Esophagus muscularis mucosa (tissue), 4 donors: Measurements from ENCODE around the gene KLHL13. TPM values are rescaled to one million over a fixed set of nuclear protein-coding genes. Genes with fewer than 3 reads are reported as not detected.
"Not testable (repeated sequence)": the region's sequence is repeated elsewhere in the genome, so short reads cannot be mapped to it uniquely, and the experiment has no call there.

Source experiments
- DNase-seq: peaks from one replicate; pipeline ENCODE4 v3.0.0-alpha.2; 2017; ENCODE audit errors: extremely low spot score
- H3K27ac ChIP-seq, 4 donors: fragments of 200-600 bp; sonication (generic); replicated peaks in 1 of 4; 1 replicate in 3 of 4; 2 replicates in 1 of 4; pipeline ENCODE4 v1.5.1; 2016 to 2019; ENCODE audit warnings: mild to moderate bottlenecking in 1 of 4
- H3K27me3 ChIP-seq, 4 donors: fragments of 200-600 bp; sonication (generic); one replicate each; pipeline versions ENCODE4 v1.5.1 to v1.6.0; 2016 to 2019
- H3K36me3 ChIP-seq, 4 donors: fragments of 200-600 bp; sonication (generic); one replicate each; pipeline ENCODE4 v1.5.1; 2016 to 2019
- H3K4me1 ChIP-seq, 4 donors: fragments of 200-600 bp; sonication (generic); one replicate each; pipeline ENCODE4 v1.5.1; 2016 to 2019
- H3K4me3 ChIP-seq, 4 donors: fragments of 200-600 bp; sonication (generic); 1 replicate in 2 of 4; 2 replicates in 2 of 4; pipeline ENCODE4 v1.5.1; 2016 to 2019; ENCODE audit warnings: mild to moderate bottlenecking in 4 of 4, moderate library complexity in 1 of 4
- H3K9me3 ChIP-seq, 4 donors: fragments of 200-600 bp; sonication (generic); 1 replicate in 3 of 4; 2 replicates in 1 of 4; pipeline ENCODE4 v1.5.1; 2016 to 2019
- EP300 ChIP-seq: sonication (generic); formaldehyde crosslinking; IDR thresholded peaks from one replicate; pipeline ENCODE4 v1.6.1; 2017; ENCODE audit warnings: antibody characterized with exemption
- POLR2A ChIP-seq: fragments of 450-650 bp; IDR thresholded peaks from one replicate; pipeline ENCODE4 v1.6.1; 2017; ENCODE audit warnings: antibody characterized with exemption, moderate library complexity, mild to moderate bottlenecking, low read depth
- POLR2AphosphoS5 ChIP-seq, 2 donors: sonication (generic); formaldehyde crosslinking; IDR thresholded peaks; one replicate each; pipeline ENCODE4 v1.6.1; 2017; ENCODE audit warnings: antibody characterized with exemption in 2 of 2
- WGBS: methylation state at CpG from one replicate; pipeline ENCODE4 v1.1.5; 2018; 5-methylcytosine and 5-hydroxymethylcytosine counted together
- intact Hi-C: fragments of 100-400 bp; cut with DNase I; formaldehyde crosslinking; loops from one replicate; pipeline ENCODE4 v1.15.1; 2023
- total RNA-seq, 4 donors: library from RNA; depleted of rRNA; stranded (reverse); fragments of >200 nt; gene quantifications; one replicate each; pipeline versions ENCODE4 v1.1.0 to v1.2.1, GENCODE V29; 2016
- TF ChIP-seq, protein P1 (sequence below), 3 experiments: fragments of 200-600 bp in 2 of 3; fragments of 450-650 bp in 1 of 3; sonication (generic) in 2 of 3; IDR thresholded peaks; one replicate each; pipeline ENCODE4 v1.5.1; 2017 to 2019; ENCODE audit warnings: antibody characterized with exemption in 3 of 3, mild to moderate bottlenecking in 2 of 3, moderate library complexity in 1 of 3

KLHL13 gene
- total RNA-seq, 4 donors from 2014 or later = 12.3 to 18.0 (median 15.7) TPM

DNA sequence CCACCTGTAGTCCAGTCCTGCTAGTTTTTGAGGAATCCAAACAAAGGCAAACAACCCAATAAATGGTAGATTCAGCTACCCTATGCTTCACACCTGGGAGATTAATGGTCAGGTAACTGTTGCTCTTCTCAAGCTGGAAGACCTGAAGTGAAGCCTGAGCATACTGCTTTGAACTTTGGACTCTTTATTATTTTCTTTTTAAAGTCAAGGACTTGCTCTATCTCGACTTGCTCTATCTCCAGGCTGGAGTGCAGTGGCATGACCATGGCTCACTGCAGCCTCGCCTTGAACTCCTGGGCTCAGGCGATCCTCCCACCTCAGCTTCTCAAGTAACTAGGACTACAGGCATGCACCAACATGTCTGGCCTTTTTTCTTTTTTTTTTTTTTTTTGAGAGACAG lies 14.7 kb upstream of the KLHL13 start:
- intact Hi-C loops = no loop called here
- 73% methylated on average over 3 of the region's 3 CpGs for WGBS
- no peak for DNase-seq

DNA sequence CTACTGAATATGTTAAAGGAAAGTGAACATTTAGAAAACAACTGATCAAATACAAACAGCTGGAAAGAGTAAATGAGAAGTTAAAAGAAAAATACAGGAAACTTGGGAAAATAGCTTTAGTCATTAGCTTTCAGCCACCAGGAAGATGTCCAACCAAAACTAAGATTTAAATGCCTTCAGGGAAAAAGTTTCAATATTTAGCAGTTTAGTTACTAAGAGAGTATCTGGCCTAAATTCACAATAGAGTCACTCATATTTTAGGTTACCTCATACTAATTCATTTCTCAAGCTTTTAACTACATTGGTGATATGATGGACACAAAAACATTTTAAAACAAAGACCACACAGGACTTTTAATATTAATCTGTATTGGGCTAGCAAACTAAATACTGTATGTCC lies 13.1 kb upstream of the KLHL13 start:
- no peaks in the 10 kb centered on the region for H3K4me1 ChIP-seq
- no peak overlapping the region for H3K4me3 ChIP-seq
- intact Hi-C loops = no loop called here
- no peaks in the 10 kb centered on the region for H3K27me3 ChIP-seq
- TF ChIP-seq, protein P1, sequence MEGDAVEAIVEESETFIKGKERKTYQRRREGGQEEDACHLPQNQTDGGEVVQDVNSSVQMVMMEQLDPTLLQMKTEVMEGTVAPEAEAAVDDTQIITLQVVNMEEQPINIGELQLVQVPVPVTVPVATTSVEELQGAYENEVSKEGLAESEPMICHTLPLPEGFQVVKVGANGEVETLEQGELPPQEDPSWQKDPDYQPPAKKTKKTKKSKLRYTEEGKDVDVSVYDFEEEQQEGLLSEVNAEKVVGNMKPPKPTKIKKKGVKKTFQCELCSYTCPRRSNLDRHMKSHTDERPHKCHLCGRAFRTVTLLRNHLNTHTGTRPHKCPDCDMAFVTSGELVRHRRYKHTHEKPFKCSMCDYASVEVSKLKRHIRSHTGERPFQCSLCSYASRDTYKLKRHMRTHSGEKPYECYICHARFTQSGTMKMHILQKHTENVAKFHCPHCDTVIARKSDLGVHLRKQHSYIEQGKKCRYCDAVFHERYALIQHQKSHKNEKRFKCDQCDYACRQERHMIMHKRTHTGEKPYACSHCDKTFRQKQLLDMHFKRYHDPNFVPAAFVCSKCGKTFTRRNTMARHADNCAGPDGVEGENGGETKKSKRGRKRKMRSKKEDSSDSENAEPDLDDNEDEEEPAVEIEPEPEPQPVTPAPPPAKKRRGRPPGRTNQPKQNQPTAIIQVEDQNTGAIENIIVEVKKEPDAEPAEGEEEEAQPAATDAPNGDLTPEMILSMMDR (IDR thresholded peaks at IDR 0.05) = no peak
- no peak for TF ChIP-seq EP300
- no peak for TF ChIP-seq POLR2A
- TF ChIP-seq POLR2AphosphoS5 (IDR thresholded peaks at IDR 0.05) = no peak
- H3K27ac ChIP-seq = no peak overlapping the region
- no peaks in the 10 kb centered on the region for H3K36me3 ChIP-seq
- DNase-seq = no peak
- H3K9me3 ChIP-seq = no peaks in the 10 kb centered on the region

More for the DNA sequence above, 14.7 kb upstream of the KLHL13 start:
- Histone ChIP-seq H3K9me3 (no peaks in the 10 kb centered on the region), H3K27me3 (no peaks in the 10 kb centered on the region), H3K27ac (no peak overlapping the region), H3K4me1 (no peaks in the 10 kb centered on the region), H3K36me3 (no peaks in the 10 kb centered on the region), H3K4me3 (no peak overlapping the region)
- TF ChIP-seq POLR2AphosphoS5 (IDR thresholded peaks at IDR 0.05) (no peak), POLR2A (no peak), EP300 (no peak)
- TF ChIP-seq, protein P1 (IDR thresholded peaks at IDR 0.05) = no peak

DNA sequence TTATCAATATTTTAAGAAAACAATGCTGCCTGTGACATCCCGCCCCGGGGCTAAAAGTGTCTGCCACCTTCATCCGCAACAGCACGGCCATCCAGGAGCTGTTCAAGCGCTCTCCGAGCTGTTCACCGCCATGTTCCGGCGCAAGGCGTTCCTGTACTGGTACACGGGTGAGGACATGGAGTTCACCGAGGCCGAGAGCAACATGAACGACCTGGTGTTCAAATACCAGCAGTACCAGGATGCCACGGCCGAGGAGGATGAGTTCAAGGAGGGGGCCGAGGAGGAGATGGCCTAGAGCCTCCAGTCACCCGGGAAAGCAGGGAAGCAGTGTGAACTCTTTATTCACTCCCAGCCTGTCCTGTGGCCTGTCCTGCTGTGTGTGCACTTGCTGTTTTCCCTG lies 12.1 kb upstream of the KLHL13 start:
- no peak for DNase-seq
- intact Hi-C loops = no loop called here
- TF ChIP-seq EP300 (no peak), POLR2A (no peak), POLR2AphosphoS5 (IDR thresholded peaks at IDR 0.05) (no peak)
- TF ChIP-seq, protein P1 (IDR thresholded peaks at IDR 0.05) = no peak
- H3K4me1 ChIP-seq = no peaks in the 10 kb centered on the region
- H3K36me3 ChIP-seq = no peaks in the 10 kb centered on the region
- no peaks in the 10 kb centered on the region for H3K27me3 ChIP-seq
- no peak overlapping the region for H3K4me3 ChIP-seq
- WGBS = 81% methylated on average over 18 of the region's 18 CpGs
- H3K9me3 ChIP-seq = no peaks in the 10 kb centered on the region
- no peak overlapping the region for H3K27ac ChIP-seq

DNA sequence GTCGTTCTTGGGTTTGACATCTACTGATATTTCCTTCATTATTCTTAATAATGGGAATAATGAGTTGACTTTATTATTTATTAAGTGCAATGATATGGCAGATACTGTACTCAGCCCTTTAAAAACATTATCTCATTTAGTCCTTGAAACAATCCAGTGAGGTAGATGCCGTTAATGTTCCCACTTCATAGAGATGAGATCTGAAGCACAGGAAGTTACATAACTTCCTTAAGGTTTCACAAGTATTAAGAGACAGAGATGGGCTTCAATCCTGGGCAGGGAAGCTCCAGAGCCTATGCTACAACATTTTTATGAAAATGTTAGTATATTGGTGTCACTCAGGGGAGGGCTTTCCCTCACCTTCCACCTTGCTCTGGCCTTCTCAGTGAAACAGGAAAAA lies 9.7 kb upstream of the KLHL13 start:
- no peak for DNase-seq
- 68% methylated on average over 2 of the region's 2 CpGs for WGBS
- Histone ChIP-seq H3K4me1 (no peaks in the 10 kb centered on the region), H3K9me3 (no peaks in the 10 kb centered on the region), H3K27me3 (no peaks in the 10 kb centered on the region), H3K4me3 (no peak overlapping the region), H3K36me3 (no peaks in the 10 kb centered on the region), H3K27ac (no peak overlapping the region)
- intact Hi-C loops = no loop called here
- no peak for TF ChIP-seq POLR2AphosphoS5 (IDR thresholded peaks at IDR 0.05)
- TF ChIP-seq POLR2A = no peak
- TF ChIP-seq, protein P1 (IDR thresholded peaks at IDR 0.05) = no peak

DNA sequence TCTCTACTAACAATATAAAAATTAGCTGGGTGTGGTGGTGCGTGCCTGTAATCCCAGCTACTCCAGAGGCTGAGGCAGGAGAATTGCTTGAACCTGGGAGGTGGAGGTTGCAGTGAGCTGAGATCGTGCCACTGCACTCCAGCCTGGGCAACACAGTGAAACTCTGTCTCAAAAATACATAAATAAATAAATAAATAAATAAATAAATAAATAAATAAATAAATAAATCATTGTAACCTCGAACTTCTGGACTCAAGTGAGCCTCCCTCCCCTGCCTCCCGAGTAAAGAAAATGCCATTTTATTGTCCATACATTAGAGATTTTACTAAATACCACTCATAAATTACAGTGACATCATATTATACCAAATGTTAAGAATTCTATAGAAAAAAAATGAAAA lies 7.6 kb upstream of the KLHL13 start:
- H3K9me3 ChIP-seq, H3K36me3 ChIP-seq, H3K27ac ChIP-seq, DNase-seq, H3K4me3 ChIP-seq, H3K27me3 ChIP-seq, H3K4me1 ChIP-seq, intact Hi-C loops: not testable (repeated sequence)
- WGBS = 81% methylated on average over 4 of the region's 4 CpGs
